GM19372 (cell line): Measurements from ENCODE around the gene NUP210.
A peak's percentile ranks its signal among the peaks of the same experiment; 100 is the strongest.
"Not testable (repeated sequence)": the region's sequence is repeated elsewhere in the genome, so short reads cannot be mapped to it uniquely, and the experiment has no call there.

Experiments used
- ATAC-seq: cut with Tn5 transposase; IDR thresholded peaks from one replicate; pipeline ENCODE4 v1.9.1; 2021; ENCODE audit warnings: mild to moderate bottlenecking, low read depth, moderate library complexity; ENCODE audit not compliant: unreplicated experiment

NUP210 gene

DNA sequence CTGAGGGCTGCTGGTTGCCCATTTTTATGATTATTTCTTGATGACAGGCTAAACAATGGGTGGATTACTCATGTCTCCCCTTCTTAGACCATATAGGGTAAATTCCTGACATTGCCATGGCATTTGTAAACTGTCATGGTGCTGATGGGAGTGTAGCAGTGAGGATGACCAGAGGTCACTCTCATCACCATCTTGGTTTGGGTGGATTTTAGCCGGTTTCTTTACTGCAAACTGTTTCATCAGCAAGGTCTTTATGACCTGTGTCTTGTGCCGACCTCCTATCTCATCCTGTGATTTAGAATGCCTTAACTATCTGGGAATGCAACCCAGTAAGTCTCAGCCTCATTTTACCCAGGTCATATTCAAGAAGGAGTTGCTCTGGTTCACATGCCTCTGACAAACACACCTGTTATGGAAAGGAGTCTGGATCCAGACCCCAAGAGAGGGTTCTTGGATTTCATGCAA, 10.3 kb upstream of the NUP210 start:
- not testable (repeated sequence) for ATAC-seq

DNA sequence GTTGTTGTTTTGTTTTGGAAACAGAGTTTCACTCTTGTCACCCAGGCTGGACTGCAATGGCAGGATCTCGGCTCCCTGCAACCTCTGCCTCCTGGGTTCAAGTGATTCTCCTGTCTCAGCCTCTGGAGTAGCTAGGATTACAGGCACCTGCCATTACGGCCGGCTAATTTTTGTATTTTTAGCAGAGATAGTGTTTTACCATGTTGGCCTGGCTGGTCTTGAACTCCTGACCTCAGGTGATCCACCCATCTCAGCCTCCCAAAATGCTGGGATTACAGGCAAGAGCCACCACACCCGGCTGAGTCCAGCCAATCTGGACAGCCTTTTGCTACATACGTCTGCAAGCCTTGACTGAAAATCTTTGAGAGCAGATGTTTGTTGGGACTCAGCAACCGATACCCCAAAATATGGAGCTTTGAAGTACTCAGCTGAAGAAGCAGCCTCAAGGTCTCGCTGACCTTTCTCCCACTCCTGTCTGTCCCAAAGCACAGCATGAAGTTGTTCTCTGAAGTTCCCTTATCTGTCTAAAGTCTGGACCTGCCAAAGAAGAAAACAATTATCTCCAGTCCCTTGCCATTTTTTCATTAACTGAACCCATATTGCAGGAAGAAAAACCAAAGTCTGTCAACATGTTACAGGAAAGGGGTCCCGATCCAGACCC, 9.6 kb upstream of the NUP210 start:
- ATAC-seq = no peak

DNA sequence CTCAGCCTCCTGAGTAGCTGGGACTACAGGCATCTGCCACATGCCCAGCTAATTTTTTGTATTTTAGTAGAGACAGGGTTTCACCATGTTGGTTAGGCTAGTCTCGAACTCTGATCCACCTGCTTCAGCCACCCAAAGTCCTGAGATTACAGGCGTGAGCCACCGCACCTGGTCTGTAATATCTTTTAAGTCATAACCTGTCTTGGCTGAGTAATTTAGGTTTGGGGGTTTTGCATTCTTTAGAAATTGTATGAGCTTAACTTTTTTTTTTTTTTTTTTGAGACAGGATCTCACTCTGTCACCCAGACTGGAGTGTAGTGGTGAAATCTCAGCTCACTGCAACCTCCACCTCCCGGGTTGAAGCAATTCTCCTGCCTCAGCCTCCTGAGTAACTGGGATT, 8.6 kb upstream of the NUP210 start:
- ATAC-seq = not testable (repeated sequence)

DNA sequence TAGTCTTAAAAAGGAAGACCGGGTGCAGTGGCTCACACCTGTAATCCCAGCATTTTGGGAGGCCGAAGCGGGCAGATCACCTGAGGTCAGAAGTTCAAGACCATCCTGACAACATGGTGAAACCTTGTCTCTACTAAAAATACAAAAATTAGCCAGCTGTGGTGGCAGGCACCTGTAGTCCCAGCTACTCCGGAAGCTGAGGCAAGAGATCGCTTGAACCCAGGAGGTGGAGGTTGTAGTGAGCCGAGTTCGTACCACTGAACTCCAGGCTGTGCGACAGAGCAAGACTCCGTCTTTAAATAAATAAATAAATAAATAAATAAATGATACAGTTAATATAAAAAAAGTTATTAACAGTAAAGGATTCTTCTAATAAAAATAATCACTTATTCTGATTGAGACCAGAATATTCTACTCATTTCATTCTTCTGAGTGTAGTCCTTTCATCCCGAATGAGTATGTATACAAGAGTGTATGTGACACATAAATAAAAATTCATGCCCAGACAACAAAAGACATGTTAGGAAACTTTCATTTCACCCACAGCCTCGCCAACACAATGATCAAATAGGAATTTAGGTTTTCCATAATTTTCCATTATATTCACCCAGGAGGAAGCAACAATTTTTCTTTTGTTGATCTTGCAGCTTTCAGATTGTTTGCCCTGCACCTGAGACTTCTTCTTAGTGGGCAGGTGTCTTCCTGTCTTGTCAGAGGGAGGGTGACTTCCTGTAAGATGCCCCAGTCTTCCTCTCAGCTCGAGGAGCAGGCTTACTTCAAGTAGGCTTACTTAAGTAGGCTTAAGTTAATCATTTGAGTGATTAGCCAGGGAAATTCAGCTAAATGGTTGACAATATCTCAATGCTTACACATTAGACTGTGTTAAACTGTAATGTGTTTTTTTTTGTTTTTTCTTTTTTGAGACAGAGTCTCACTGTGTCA, 7.8 kb upstream of the NUP210 start:
- ATAC-seq = no peak

DNA sequence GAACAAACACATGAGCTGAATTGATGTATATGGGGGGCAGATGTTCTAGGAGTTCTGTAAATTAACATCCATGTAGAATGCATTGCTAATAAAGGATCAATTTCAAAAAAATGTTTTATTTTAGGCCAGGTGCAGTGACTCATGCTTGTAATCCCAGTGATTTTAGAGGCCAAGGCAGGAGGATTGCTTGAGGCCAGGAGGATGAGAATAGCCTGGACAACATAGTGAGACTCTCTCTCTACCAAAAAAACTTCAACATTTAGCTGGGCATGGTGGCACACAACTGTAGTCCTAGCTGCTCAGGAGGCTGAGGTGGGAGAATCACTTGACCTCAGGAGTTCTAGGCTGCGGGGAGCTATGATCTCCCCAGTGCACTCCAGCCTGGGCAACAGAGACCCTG, 6.5 kb upstream of the NUP210 start:
- ATAC-seq = no peak

DNA sequence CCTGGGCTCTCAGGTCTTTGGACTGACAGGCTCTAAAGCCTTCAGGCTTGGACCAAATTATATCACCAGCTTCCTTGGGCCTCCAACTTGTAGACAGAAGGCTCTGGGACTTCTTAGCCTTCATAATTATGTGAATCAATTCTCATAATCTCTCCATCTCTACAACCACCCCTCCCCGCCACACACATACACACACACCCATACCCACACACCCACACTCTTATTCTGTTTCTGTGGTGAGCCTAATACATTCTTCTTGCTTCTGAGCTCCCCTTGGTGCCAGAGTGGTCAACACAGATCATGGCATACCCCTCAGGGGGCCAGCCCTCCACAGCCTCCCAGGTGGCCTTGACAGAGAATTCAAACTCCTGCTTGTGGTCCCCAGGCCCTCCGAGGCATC, 5.6 kb upstream of the NUP210 start:
- ATAC-seq = no peak

DNA sequence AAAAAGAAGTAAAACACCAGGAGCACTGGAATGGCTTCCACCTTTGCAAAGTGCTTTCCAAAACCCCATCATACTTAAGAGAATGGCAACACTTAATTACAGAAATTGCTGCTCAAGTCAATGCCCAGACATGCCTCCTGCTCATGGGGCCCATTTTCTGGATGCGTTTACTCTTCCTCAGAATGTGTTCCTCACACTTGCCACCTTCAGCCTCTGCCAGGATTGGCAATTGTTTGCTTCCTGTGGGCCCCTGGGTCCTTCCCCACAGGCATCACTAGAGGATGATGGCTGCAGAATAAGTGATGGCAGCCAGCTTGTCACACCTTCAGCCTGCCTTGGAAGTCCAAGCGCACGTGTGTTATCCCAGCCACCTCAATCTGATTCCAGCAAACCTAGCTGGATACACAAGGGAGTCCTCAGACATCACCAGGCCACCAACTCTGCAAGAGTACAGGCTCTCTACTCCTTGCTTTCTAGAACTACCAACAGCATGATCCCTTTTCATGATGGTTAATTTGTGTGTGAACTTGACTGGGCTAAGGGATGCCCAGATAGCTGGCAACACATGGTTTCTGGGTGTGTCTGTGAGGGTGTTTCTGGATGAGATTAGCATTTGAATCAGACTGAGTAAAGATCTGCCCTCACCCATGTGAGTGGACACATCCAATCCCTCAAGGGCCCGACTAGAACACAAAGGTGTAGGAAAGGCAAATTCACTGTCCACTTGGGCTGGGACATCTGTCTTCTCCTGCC, 4.9 kb upstream of the NUP210 start:
- no peak for ATAC-seq

DNA sequence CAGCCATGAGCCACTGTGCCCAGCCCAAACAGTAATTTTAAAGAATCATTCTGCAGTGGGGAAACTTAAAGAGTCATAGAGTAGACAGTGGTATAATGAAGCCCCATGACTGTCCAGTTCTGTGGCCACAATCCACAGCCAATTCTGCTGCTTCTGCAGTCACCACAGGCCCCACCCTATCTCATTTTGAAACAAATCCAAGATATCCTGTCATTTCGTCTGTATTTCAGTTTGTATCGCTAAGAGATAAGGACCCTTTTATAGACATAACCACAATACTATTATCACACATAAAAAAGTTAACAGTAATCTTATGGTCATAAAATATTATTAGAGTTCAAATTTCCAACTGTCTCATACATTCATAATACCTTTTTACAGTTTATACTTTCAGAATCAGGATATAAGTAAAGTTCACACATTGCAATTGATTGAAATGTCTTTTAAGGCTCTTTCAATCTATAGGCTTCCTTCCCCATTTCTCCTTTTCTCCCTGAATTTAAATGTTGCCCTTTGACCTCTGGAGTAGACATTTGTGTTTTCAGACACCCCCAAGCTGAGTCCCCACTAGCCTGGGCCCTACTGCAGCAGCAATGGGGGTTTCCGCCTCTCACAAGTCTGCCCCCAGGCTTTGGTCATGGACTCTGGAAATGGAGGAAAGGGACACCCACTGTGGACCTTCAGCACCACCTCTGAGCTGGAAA, 4.2 kb upstream of the NUP210 start:
- ATAC-seq = no peak

DNA sequence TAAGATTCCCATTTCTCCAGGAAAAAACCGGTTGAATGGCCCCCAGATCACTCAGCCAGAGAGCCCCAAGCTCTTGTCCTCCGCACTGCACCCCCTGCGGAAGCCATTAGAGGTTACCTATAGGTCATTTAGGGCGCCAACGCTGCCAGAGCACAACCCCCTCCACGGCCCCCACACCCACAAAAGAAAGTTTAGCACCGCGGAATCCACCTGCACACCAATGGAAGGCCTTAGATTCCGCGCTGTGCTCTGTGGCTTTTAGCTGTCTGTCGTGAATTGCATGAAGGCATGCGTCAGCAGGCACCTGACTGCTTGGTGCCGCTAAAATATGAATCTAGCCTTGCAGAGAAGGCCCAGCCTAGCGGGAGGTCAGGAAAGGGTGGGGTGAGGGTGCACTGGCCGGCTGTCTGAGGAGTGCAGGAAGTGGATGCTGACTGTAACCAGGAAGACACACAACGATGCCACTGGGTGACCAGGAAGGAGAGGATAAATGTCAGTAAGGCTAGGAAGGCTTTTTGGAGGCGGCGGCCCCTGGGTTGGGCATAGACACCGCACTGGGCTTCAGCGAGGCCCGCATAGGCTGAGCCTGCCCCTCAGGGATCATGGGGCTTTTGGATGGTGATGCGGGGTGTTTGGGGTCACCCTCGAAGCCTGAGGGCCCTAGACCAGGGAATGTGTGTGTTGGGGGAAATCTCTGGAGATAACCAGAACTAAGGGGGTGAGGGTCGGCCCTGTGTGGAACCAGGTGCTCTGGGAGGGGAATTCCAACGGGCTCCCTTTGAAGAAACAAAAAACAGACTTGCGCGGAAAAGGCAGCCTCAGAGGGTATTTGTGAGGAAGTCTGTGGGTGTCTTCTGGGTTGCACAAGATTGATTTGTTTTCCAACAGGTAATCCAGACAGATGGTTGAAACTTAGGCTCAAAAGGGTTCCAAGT, 976 bp upstream of the NUP210 start:
- ATAC-seq = no peak

DNA sequence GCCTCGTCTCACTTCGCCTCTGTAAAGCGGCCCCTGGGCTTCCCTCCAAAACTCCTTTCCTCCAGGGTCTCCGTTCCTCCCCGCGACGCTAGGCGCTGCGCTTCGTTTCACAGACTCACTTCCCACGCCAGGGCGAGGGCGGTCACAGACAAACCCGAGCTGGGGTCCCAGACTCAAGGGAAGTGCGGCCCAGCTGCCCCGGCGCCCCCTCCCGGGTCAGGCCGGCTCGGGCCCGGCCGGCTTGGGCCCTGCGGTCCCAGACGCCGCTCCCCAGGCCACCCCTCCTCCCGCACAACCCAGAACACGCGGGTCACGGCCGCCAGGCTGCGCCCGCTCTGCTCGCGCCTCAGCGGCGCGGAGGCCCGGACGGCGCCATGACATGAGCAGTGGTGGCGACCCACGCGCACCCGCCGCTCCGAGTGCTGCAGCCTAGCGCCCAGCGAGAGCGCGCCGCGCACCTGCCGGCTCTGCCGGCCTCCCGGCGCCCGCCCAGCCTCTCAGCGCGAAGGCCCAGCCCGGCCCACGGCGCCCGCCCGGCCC, 547 bp downstream of the NUP210 start:
- peak; percentile 49 for ATAC-seq

DNA sequence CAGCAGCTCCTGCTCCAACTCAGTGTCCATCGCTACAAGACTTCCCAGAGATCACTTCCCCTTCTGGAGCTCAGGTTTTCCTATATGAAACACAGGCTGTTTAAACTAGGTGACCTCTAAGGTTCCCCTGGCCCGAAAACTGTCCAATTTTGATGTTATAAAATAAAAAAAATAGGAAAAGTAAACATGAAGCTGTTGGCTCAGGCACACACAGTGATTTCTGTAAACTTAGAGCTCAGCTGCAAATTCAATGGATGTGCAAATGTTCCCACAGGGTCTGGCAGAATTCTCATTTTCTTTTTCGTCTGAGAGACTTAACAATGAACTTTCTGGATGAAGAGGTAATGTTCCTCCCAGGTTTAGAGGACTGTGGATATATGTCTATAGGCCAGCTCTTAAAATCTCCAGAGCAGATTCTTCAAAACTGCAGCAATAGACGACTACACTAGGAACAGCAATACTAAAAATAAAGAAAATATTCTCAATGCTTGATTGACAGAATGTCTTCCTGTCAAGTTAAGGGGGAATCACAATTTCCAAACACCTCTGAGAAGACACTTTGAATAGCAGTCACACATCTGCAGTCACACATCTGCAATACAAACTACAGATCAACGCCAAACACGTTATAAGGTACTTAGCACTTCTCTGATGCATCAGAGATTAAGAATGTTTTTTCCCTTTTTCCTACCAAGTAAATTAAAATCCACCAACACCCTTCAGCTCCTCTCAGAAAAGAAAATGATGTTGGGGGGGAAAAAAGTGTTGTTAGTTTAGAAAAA, 2.8 kb downstream of the NUP210 start:
- no peak for ATAC-seq

DNA sequence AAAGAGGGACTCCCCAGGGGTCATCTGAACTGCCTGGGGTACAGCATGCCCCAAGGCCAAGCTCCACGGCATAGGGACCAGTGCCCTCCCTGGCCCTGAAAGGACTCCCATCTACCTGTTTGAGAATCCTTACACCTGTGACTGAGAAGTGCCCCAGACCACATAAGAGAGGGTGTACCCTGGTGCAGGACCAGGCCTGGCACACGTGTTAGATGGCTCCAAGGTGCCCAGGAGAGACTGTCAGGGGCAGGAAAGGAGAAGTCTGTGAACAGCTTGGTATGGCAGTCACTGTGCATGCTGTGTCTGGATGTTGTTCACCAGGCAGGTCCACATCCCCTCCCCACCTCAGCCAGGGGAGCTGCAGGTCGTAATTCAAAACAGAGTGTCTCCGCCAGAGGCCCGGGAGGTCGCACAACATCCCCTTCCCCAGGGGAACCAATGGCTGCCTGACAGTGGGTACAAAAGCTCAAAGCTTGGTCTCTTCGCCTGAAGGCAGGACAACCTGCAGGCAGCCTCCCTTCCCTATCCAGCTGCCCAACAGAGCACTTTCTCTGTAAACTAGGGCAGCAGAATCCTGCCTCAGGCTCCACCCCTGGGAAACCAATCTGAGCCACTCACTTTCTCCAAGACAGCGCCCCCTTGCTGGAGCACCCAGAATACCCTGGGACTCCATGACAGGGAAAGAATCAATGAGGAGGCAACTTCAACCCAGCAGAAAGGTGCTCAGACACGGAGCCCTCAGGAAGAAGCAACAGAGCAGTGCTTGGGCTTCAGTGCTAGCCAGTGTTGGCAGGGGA, 3.9 kb downstream of the NUP210 start:
- no peak for ATAC-seq

DNA sequence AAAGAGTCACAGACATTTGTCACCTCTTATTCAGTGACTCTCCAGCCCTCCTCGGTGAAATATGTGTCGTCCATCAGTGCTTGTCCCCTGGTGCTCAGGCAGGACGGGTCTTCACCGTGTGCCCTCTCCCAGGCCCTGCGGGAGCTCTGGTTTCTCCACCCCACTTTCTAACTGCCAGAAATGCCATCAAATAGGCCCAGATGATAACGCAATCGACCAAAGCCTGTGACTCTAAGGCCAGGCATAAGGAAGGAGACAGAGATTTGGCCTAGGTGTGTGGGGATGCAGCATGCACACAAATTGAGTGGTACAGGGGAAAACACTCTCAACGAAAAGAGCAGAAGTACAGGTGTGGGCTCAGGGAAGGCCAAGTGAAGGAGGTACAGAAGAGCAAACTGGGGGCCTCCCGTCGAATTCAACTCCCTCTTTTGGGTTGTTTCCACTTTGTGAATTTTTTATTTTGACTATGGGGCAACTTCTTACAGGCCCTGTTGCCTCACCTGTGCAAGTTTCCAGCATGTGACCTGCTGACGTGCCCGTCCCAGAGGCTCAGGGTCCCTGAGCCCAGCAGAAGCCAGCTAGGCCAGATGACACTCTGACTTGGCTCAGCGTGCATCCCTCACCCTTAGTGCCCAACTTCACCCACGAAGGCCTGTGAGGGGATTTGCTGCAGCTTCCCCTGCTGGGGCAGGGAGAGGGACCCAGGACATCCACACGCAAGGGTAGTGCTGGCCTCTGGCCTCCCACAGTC, 4.7 kb downstream of the NUP210 start:
- ATAC-seq = no peak

DNA sequence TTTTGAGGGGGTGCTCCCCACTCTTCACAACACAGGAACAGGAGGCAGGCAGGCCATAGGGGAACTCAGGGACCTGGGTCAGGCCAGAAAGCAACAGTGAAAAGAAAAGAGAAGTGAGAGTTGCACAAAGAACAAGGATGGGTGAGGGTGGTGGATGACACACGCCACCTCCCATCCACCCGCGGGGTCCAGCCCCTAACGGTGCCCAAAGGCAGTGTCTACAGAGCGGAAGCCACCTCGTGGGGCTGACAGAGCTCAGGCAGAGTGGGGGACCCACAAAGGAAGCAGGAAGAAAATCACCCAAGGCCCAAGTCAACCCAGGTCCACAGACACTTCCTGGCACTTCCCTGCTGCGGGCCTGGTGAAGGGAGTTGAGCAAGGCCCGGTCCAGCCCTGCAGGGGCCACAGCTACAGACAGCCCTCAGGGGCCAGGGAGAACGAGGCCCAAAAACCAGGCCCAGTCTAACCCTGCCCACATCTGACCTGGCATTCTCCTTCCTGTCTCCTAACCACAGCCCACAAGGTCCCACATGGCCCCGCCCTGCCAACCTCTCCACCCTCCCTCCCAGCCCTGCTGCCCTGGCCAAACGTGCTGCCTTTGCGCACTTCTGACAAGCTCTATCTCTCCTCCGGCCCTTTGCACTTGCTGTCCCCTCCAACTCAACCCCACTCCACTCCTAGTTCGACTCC, 5.9 kb downstream of the NUP210 start:
- ATAC-seq = peak; percentile 89

DNA sequence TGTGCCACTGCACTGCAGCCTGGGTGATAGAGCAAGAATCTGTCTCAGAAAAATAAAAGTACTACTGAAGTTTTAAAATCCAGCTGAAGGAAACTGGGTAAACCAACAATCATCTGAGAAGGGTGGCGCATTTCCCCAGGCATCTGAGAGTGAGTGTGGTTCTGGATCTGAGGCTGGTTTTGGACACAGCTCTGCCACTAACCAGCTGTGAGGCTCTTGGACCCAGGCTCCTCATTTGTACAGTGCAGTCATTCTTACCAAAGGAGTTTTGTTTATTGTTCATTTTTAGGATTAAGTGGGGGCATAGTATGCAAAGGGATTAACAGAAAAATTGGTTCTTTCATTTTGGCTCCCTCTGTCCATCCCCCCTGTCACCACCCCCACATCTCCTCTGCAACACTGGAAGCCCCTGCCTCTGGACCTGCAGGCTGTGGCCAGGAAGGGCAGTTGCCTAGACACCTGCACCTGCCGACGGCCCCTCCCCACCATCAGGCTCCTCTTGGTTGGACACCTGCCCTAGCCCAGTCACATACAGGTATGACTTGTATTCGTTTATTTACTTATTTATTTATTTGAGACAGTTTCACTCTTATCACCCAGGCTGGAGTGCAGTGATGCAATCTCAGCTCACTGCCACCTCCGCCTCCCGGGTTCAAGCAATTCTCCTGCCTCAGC, 8.8 kb downstream of the NUP210 start:
- no peak for ATAC-seq

DNA sequence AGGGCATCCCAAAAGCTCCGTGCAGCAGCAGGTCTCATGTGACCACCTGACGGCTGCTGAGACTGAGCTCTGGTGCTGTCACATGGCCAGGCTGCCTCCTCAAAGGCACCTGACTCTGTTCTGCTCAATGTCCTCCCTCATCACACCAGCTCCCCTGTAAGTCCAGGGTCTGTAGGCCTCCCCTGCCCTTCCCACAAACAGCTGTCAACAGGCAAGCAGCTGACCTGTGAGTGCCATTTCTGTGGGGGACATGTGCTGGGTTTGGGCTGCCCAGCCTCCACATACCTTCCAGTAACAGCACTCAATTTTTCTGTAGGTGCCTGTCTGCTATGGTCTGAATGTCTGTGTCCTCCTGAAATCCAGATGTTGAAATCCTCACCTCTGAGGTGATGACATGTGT, 11.2 kb downstream of the NUP210 start:
- ATAC-seq = no peak
